HepG2 (cell line): ENCODE data around the gene BRD3. TPM values are rescaled to one million over a fixed set of nuclear protein-coding genes. Genes with fewer than 3 reads are reported as not detected.
A peak's percentile ranks its signal among the peaks of the same experiment; 100 is the strongest.

Source experiments
- ARID5B ChIP-seq: IDR thresholded peaks from 2 replicates; pipeline ENCODE4 v1.4.0; 2020; ENCODE audit warnings: mild to moderate bottlenecking, missing genetic modification reagents
- NFYC ChIP-seq: IDR thresholded peaks from 2 replicates; pipeline ENCODE4 v1.6.1; 2016; ENCODE audit warnings: missing genetic modification reagents, missing compliant biosample characterization
- SETDB1 ChIP-seq: sonication (generic); formaldehyde crosslinking; IDR thresholded peaks from 2 replicates; pipeline ENCODE4 v1.5.1; 2020; ENCODE audit warnings: missing genetic modification reagents, mild to moderate bottlenecking, borderline replicate concordance
- SMYD3 ChIP-seq: sonication (generic); formaldehyde crosslinking; IDR thresholded peaks from 2 replicates; pipeline ENCODE4 v1.8.1; 2023; ENCODE audit warnings: mild to moderate bottlenecking, missing genetic modification reagents
- ZFAT ChIP-seq: sonication (generic); formaldehyde crosslinking; conservative IDR thresholded peaks from 2 replicates; pipeline ENCODE4 v1.8.1; 2023; ENCODE audit warnings: missing genetic modification reagents, inconsistent platforms
- ZFP91 ChIP-seq: sonication (generic); formaldehyde crosslinking; IDR thresholded peaks from 2 replicates; pipeline ENCODE4 v1.9.0; 2022; ENCODE audit warnings: missing genetic modification reagents, mild to moderate bottlenecking, borderline replicate concordance
- ZNF34 ChIP-seq: sonication (generic); formaldehyde crosslinking; IDR thresholded peaks from 2 replicates; pipeline ENCODE4 v1.4.0; 2020; ENCODE audit warnings: mild to moderate bottlenecking, missing genetic modification reagents, borderline replicate concordance
- ZNF383 ChIP-seq: sonication (generic); formaldehyde crosslinking; IDR thresholded peaks from 2 replicates; pipeline ENCODE4 v1.4.0; 2020; ENCODE audit warnings: missing genetic modification reagents, mild to moderate bottlenecking, borderline replicate concordance
- ZNF569 ChIP-seq: sonication (generic); formaldehyde crosslinking; IDR thresholded peaks from 2 replicates; pipeline ENCODE4 v1.5.0; 2020; ENCODE audit warnings: mild to moderate bottlenecking, missing genetic modification reagents, moderate library complexity, borderline replicate concordance
- ZNF574 ChIP-seq: sonication (generic); formaldehyde crosslinking; IDR thresholded peaks from 2 replicates; pipeline ENCODE4 v1.4.0; 2020; ENCODE audit warnings: missing genetic modification reagents
- ZNF83 ChIP-seq: sonication (generic); formaldehyde crosslinking; IDR thresholded peaks from 2 replicates; pipeline ENCODE4 v1.4.0; 2020; ENCODE audit warnings: missing genetic modification reagents, mild to moderate bottlenecking, borderline replicate concordance
- polyA plus RNA-seq, 8 experiments: library from polyadenylated mRNA; depleted of rRNA in 3 of 8; stranded (reverse) in 7 of 8; unstranded in 1 of 8; fragments of >200 nt; fragmentation: Illumina TruSeq in 4 of 8; extraction: Trizol in 4 of 8; gene quantifications; 2 replicates each; pipeline versions ENCODE4 v1.2.1 to v1.2.3, GENCODE V29; 2011 to 2016; ENCODE audit warnings: low read depth in 4 of 8, missing spikeins in 1 of 8, mixed read lengths in 1 of 8; ENCODE audit not compliant: insufficient read depth in 1 of 8
- total RNA-seq, 5 experiments: library from RNA; depleted of rRNA; stranded (reverse); fragments of >200 nt; fragmentation: Illumina TruSeq; extraction: Trizol; gene quantifications; 2 replicates each; pipeline ENCODE4 v1.2.3, GENCODE V29; 2016; ENCODE audit warnings: low read depth in 1 of 5
- TF ChIP-seq, protein P1 (sequence below): IDR thresholded peaks from 2 replicates; pipeline ENCODE4 v1.6.1; 2018; ENCODE audit warnings: missing genetic modification reagents

The BRD3 gene
- total and polyA plus RNA-seq, 2 of the 13 experiments (the other 11 are each of a cell fraction or from before 2014, with no cell fraction given): 5.9 to 12.9 TPM

DNA sequence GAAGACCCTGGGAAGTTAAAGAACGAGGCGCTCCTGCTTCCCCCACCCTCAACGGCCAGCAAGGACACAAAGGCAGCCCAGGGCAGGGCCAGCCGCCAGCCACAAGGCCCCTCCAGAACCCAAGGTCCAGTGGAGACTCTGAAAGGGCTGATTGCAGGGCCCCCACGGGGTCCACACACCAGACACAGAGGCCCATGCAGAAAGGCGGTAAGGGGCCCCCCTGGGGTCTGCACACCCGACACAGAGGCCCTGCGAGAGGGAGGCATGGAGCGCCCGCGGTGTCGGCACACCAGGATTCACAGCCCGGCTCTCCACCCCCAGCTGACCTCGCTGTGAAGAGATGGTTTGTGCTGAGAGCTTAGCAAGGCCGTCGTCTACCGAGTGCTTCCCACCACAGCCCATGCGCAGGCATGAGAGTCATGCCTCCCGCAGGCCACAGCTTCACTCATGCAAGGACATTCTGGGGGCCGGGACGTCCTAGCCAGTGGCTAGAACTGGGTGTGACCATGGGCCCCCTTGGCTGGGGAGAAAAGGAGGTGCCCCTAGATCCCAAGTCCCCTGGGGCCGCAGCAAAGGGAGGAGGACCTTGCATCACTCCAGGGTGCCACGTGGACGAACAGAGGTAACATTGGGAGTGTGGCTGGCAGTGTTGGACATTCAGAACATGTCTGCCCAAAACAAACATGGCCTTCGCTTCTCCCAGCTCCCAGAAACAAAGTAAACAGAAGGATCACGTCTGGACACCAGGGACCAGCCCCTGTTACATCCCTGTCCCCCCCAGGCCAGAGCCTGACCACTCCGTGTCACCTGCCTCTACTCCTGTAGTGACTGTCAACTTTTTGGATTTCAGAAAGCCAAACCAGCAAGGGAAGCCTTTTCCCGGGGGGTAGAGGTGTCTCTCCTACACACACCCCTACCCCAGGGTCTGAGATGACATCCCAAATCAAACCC is 9.8 kb downstream of the BRD3 start (continued):
- TF ChIP-seq ARID5B (CRISPR knock-in tag) (peak; percentile 76), ZNF83 (CRISPR knock-in tag) (0 out of 2 replicates have a peak, but pooled peaks have one; percentile 56), ZFP91 (peak; percentile 64), ZNF569 (no peak), ZNF574 (CRISPR knock-in tag) (peak; percentile 80), ZNF383 (CRISPR knock-in tag) (no peak), ZFAT (CRISPR knock-in tag) (no peak), NFYC (no peak), ZNF34 (CRISPR knock-in tag) (no peak), SMYD3 (CRISPR knock-in tag) (0 out of 2 replicates have a peak, but pooled peaks have one; percentile 57), SETDB1 (no peak)
- TF ChIP-seq, protein P1, sequence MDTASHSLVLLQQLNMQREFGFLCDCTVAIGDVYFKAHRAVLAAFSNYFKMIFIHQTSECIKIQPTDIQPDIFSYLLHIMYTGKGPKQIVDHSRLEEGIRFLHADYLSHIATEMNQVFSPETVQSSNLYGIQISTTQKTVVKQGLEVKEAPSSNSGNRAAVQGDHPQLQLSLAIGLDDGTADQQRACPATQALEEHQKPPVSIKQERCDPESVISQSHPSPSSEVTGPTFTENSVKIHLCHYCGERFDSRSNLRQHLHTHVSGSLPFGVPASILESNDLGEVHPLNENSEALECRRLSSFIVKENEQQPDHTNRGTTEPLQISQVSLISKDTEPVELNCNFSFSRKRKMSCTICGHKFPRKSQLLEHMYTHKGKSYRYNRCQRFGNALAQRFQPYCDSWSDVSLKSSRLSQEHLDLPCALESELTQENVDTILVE: no peak; the same call in 1 of the 2 replicates
